Kidney epithelial cell (primary cell): ENCODE results near the gene ATXN2. TPM values are rescaled to one million over a fixed set of nuclear protein-coding genes. Genes with fewer than 3 reads are reported as not detected.

ENCODE experiments used
- DNase-seq: peaks from one replicate; pipeline ENCODE4 v3.0.0-alpha.2; 2010; ENCODE audit warnings: low read depth
- H3K27me3 ChIP-seq: 2 replicates; pipeline ENCODE4 v1.6.0; 2011; ENCODE audit warnings: low read length; ENCODE audit not compliant: control insufficient read depth, insufficient read depth
- H3K36me3 ChIP-seq: 2 replicates; pipeline ENCODE4 v1.5.1; 2011; ENCODE audit warnings: low read length; ENCODE audit not compliant: control insufficient read depth, insufficient read depth
- H3K4me3 ChIP-seq: 2 replicates; pipeline ENCODE4 v1.5.1; 2011; ENCODE audit warnings: low read depth, mild to moderate bottlenecking, control low read depth, low read length
- CTCF ChIP-seq: IDR thresholded peaks from 2 replicates; pipeline ENCODE4 v1.5.1; 2011; ENCODE audit warnings: mild to moderate bottlenecking, moderate library complexity, low read length, control low read depth, inconsistent platforms; ENCODE audit not compliant: insufficient read depth, poor library complexity, severe bottlenecking
- total RNA-seq: library from RNA; depleted of rRNA; stranded (reverse); fragments of >200 nt; gene quantifications from 2 replicates; pipeline ENCODE4 v1.2.3, GENCODE V29; 2015

Gene ATXN2
- total RNA-seq, 1 donor from 2014 or later = 26.3 TPM

GRCh38 chr12:111448266-111448830 is 150.8 kb downstream of the ATXN2 start:
- TF ChIP-seq CTCF = no peak
- Histone ChIP-seq H3K36me3 (peaks cover 5% of the 10 kb centered on the region), H3K27me3 (no peaks in the 10 kb centered on the region), H3K4me3 (no peak overlapping the region)
- DNase-seq = no peak

GRCh38 chr12:111447571-111448265 is 151.4 kb downstream of the ATXN2 start:
- H3K4me3 ChIP-seq = no peak overlapping the region
- no peak for DNase-seq
- peaks cover 3% of the 10 kb centered on the region for H3K36me3 ChIP-seq
- no peaks in the 10 kb centered on the region for H3K27me3 ChIP-seq
- TF ChIP-seq CTCF = no peak

GRCh38 chr12:111446631-111447570 is 152.2 kb downstream of the ATXN2 start:
- no peak for TF ChIP-seq CTCF

GRCh38 chr12:111445726-111446581 is 153.2 kb downstream of the ATXN2 start:
- H3K4me3 ChIP-seq = no peak overlapping the region
- H3K27me3 ChIP-seq = no peaks in the 10 kb centered on the region
- no peak for DNase-seq
- H3K36me3 ChIP-seq = peaks cover 3% of the 10 kb centered on the region
- TF ChIP-seq CTCF = no peak

More at GRCh38 chr12:111446631-111447570, 152.2 kb downstream of the ATXN2 start:
- H3K4me3 ChIP-seq = no peak overlapping the region
- no peaks in the 10 kb centered on the region for H3K27me3 ChIP-seq
- H3K36me3 ChIP-seq = peaks cover 3% of the 10 kb centered on the region
- DNase-seq = no peak

GRCh38 chr12:111444925-111445725 is 154.0 kb downstream of the ATXN2 start:
- Histone ChIP-seq H3K36me3 (peaks cover 4% of the 10 kb centered on the region), H3K27me3 (no peaks in the 10 kb centered on the region), H3K4me3 (no peak overlapping the region)
- DNase-seq = no peak
- TF ChIP-seq CTCF = no peak
